ENCODE data around the gene KRTAP12-4.

DNA sequence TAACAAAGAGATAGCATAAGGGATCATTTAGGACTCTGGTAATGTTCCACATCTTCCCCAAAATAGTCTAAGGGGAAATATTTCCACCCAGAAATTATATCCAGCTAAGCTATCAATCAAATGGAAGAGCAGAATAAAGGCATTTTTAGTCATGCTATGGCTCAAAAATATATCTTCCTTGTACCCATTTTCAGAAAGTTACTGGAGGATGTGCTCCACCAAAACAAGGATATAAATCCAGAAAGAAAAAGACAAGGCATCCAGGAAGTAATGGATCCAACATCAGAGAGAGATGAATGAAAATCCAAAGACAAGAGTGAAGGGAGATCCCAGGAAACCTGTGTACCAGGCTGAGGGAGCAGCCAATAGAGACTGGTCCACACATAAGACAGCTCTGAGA, 45.3 kb downstream of the KRTAP12-4 start:
- TF ChIP-seq POLR2A (IDR thresholded peaks at IDR 0.05) = no peak
- TF ChIP-seq, protein P1, sequence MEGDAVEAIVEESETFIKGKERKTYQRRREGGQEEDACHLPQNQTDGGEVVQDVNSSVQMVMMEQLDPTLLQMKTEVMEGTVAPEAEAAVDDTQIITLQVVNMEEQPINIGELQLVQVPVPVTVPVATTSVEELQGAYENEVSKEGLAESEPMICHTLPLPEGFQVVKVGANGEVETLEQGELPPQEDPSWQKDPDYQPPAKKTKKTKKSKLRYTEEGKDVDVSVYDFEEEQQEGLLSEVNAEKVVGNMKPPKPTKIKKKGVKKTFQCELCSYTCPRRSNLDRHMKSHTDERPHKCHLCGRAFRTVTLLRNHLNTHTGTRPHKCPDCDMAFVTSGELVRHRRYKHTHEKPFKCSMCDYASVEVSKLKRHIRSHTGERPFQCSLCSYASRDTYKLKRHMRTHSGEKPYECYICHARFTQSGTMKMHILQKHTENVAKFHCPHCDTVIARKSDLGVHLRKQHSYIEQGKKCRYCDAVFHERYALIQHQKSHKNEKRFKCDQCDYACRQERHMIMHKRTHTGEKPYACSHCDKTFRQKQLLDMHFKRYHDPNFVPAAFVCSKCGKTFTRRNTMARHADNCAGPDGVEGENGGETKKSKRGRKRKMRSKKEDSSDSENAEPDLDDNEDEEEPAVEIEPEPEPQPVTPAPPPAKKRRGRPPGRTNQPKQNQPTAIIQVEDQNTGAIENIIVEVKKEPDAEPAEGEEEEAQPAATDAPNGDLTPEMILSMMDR (IDR thresholded peaks at IDR 0.05) = no peak
